NCI-H2081 treated with DMSO at 0.1 percent for 48 hours (cell line): Measurements from ENCODE around the gene ERC1.

Experiments used
- DNase-seq: peaks from one replicate; lab custom pipeline; 2025; lab: John Stamatoyannopoulos, UW

The ERC1 gene

DNA sequence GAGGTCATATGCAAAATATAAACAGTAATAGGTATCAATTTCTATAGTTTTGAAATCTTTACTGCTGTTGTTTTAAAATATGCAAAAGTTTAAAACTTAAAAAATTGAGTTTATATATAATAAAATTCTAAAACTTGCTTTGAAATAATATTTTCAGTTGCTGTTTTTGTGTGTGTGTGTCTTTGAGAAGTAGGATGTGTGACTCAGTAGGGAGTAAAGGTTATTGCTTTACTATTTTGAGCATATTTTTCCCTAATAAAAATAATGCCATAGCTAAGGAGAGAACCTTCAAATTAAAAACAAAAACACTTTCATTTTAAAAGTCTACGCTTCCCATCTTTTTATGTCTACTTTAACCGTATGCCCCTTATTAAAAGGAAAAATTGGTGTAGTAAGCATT lies 365.3 kb downstream of the ERC1 start:
- DNase-seq: no peak

DNA sequence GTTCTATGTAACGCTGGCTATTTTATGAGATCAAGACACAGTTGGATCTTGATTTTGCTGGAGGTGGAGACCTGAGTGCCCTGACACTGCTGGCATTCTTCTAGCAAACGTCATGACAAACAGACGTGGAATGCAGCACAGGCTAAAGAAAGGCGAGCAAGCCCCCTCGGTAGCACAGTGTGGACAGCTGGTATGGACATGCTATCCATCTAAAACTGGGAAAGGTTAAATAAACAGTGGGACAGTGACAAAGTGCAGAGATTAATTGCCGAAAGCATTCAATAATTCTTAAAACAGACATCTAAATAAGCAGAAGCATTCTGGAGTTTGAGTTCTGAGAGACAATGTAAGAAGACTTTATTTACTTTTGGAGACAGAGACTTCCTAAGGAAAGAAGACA lies 366.1 kb downstream of the ERC1 start:
- DNase-seq: no peak

DNA sequence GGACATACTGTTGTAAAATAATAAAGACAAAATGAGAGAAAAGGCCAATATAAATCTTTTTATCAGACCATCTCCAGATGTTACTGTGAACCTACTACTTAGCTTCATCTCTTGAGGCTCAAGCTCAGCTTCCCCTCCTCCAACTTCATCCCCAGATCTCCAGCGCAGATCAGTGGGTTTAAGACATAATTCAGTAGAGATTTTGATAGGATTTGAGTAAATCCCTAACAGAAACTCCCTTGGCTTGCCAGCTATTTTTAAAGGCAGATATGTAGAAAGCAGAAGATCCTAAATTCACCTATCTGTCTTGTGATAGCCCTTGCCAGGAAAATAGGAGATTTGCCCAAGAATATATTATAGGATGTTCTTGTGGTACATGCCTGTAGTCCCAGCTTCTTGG lies 366.7 kb downstream of the ERC1 start:
- no peak for DNase-seq

DNA sequence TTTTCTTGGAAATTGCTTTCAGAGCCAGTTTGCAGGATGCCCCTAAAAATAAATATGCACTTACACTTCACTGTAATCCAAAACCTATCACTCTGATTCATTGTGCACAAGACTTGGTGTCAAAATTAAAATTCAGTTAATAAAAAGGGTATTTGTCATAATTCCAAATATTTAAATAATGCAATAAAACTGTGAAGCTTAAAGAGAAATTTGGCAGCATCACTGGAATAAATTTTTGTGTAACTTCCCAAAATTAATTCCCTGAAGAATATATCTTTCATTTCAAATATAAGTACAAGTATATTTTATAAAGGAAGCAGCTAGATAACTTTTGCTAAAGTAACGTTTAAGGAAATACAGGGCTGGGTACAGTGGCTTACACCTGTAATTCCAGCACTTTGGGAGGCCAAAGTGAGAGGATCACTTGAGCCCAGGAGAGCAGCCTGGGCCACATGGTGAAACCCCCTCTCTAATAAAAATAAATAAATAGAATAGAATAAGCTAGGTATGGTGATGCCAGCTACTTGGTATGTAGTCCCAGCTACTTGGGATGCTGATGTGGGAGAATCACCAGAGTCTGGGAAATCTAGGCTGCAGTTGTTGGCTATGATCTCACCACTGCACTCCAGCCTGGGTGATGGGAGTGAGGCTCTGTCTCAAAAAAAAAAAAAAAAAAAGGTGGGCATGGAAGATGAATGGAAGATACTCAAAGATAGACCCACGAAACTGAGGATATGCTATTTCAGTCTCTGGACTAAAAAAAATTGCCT lies 369.6 kb downstream of the ERC1 start:
- no peak for DNase-seq

DNA sequence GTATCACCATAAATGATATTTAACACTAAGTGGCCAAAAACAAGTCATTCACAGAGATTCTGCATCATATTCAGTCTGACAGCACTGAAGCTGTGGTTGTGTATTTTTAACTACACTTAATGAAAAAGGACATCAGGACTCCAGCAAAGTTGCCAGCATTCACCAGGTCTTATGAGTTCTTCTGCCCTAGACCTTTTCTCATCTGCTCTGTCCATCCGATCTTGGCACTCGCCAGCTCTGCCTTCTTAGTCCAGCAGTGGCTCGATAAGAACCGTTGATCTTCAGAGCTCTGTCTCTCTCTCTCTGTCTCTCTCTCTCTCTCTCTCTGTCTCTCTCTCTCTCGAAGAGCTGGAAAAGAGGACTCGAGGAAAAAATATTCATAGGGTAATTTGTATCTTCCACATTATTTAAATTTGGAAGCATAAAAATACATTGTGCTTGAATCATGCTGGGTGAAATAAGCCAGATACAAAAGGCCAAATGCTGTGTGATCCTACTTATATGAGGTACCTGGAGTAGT lies 371.2 kb downstream of the ERC1 start:
- DNase-seq: no peak

DNA sequence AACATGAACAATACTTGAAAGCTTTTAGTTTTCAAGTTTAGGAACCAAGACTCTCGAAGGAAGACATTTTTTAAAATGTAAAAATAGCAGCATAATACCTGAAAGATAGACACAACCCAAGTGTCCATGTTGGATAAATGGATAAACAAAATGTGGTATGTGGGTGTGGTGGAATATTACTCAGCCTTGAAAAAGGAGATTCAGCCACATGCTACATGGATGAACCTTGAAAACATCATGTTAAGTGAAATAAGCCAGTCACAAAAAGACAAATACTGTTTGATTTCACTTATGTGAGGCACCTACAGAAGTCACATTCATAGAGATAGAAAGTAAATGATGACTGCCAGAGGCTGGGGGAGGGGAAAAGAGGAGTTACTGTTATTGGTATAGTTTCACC lies 374.7 kb downstream of the ERC1 start:
- no peak for DNase-seq

DNA sequence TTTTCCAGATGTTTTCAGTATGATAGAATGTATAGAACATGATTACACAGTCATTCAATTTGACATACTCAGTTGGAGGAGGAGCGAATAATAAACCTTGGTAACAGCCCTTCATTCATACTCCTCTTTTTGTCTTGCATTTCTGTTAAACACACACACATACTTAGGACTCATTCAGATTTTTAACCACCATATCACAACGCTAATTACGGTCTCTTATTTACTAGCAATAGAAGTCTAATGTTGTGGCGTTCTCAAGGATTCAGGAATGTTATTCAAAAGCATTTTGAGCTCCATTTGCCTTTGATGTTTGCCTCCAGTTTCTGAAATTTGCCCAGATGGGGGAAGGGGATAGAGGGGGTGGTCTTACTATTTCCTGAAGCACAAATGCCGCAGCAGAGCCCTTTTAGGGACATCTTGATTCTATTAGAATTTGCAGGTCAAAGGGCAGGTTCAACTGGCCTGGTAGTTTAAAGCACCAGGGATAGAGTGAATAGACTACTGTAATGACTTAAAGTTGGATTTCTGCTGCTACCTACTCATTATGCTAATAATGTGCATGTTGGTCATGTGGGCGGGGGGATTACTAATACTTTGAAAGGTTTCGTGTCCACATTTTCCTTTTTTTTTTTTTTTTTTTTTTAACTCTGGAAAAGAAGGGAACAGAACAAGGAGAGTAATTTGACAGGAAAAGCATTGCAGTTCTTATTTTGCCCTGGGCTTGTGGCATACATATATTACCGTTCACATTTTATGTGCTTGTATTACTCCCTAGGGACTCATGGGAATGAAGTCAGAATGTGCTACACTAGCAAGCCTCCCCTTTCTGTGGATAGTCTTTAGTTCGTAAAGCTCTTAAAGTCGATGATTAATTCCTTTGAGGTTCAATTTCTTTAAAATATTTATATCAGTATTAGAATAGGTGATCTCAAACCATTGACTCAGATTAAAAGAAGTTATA lies 376.6 kb downstream of the ERC1 start:
- no peak for DNase-seq

DNA sequence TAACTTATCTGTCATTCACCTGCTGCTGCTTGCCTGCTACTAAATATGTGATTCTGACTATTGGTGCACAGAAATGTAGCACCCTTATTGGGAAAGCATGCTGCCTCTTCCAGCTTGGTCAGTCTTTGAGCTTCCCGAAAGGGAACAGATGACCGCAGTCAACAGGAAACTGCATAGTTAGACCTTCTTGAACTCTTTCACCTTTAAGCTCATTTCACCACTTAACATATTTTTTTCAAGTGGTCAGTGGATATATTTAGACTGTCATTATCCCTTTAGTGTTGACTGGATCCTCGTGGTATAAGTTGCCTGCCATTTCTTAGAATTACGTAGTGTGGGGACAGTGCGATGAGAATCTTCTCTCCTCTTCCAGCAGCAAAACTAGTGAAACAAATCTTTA lies 378.4 kb downstream of the ERC1 start:
- no peak for DNase-seq

DNA sequence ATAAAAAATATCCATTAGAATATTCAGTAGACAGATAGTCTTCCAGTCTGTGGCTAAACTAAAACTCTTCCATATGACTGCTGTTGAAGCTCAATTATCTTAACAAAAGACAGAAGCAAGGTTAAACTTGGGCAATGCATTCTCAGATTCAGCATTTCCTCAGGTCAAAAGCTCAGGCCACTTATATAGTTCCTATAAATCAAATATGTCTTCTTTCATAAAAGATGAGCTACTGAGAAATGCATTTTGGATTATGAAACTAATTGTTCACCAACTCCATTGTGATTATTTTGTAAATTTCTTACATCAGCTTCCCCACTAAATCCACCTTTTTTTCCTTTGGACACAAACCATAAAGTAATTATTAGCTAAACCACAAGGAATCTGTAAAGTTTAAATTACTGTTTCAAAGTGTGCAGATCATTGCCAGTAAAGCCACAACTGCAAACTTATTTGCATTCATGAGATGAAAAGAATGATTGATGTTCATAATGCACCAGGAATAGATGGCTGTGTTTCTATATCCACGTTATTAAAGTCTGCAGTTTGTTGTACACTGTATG lies 379.0 kb downstream of the ERC1 start:
- no peak for DNase-seq

DNA sequence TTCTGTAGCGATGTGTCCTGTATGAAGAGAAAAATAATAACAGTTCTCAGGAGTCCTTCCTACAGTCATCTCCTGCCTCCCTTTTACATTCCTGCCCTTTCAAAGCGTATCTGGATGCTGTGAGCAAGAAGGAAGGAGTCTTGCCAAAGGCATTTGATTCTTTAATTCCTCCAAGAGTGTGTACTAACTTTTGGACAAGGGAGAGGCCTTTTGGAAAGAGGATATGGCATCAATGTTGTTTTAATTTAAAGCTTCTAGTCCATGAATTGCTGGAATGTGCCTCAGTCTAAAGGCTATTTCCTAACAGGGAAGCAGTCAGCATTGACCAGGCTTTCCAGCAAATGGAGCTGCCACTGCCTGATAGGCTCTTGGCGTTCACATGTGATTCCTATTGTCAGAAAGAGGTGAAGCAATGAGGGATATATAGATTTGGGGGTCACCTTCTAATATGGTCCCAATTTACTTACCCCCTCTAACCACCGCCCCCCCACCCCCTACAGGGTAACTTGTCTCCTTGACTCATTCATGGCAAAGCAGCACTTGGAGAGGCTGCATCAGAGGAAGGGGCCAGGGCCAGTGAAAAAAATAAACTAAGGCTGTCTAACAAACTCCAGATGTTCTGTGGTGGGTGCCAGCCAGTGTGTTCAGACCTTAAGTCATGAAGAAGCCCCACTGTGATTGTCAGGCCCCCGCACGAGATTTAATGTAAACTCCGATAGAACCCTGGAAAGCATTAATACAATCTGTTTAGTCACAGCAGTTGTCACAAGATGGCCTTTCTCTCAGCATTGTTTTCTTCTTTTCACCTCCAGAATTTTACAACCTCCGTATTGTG lies 383.1 kb downstream of the ERC1 start:
- DNase-seq: no peak

DNA sequence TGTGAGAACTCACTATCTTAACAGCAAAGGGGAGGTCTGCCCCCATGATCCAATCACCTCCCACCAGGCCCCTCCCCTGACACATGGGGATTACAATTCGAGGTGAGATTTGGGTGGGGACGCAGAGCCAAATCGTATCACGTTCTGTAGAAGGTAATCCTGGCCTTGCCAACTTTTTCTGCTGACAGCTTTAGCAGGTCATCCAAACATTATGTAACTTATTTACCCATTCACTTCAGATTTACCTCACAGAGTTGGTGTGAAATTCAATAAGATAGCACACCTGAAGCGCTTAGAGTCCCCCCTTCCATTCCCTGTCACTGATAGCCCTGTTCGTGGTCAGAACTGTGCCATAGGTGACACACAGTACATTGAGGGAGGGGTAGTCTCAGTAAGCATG lies 384.3 kb downstream of the ERC1 start:
- no peak for DNase-seq

DNA sequence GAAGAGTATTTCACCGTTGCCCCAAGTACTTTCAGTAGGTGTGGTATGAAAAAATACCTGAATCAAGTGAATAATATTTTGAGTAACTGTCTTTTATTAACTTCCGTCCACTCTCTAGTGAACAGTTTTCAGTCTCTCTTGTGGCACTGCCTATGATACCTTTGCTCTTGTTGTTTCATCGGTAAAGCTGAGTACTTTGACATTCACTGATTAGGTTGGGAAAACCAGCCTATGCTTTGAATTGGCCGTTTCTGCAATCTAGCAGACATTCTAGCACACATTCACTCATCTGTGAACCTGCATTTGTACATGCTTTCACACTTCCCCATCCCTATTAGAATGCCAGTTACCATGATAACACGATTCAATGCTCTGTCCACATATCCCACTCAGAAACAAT lies 386.1 kb downstream of the ERC1 start:
- no peak for DNase-seq

DNA sequence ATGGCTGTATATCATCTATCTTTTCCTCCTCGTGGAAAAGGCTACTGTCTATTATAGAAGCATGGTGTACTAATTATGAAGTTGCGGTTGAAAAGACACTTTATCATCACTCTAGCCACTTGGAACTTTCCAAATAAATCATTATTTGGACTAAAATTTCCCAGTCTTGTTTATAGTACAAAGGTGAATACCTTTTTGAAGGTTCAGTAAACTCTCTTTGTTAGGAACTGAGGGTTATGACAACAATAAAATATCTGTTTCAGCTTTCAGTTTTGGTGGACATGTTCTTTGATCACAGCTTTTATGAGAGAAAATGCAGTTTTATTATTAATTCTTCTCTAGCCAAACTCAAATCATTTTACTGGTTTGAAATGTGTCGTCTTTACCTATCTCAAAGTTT lies 386.7 kb downstream of the ERC1 start:
- no peak for DNase-seq

DNA sequence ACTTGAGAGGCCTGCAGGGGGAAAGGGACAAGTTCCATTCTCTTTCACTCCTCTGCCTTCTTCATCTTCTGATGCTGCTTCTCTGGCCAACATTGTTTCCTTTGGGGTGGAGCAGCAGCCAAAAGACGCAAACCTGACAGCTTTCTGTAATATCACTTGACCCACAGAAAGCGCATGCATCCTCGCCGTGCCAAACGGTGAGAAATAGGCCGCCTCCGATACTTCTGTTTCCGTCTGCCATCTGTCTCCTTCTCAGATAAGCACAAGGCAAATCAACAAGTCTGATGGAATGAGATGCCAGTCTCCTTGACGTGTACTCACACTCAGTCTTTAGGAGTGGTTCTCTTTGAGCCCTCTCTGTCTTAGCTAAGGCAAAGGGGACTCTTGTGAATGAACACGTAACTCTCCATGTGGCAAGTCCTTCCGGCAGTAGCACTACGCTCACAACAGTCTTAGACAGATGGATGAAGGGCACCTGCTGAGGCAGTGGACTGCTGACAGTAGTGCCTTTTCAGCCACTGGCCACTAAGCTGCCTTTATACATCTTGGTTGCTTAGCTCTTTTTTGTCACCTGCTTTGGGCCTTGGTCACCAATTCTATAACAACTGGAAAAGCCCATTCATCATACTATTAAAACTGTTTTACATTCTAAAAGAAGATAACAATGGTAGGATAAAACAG lies 389.3 kb downstream of the ERC1 start:
- DNase-seq: no peak

DNA sequence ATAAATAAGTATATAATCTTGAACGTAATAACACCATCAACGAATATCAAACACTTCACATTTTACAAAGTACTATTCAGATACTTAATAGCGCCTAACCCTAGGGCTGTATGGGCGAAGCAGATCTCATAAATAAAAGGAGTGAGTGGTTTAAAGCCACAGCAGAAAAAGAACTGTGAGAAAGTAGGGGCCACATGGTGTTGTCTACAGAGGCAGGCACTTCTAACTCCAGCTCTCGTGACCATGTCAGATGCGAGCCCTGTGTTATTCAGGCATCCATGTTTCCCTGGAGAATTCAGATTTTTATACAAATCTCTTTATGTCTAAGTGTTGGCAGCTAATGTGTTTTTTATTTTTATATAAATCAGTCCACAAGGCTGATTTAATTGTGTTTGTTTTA lies 391.1 kb downstream of the ERC1 start:
- no peak for DNase-seq

DNA sequence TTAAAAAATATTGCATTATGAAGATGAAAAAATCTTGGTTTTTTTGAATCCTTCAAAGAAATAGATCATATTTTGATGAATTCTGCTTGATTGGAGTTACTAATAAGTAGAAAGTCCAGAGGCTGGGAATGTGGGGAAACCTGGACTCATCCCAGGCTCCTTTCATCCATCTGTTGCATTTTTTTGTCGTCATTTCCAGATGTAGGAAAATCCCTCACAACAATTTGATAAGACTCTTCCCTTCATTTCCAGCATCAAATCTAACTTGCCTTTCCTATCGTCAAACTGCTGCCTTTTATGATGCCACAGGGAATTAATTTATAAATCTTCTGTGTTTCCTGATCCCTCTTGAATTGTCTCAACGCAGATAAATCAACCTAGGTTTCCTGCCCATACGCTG lies 391.8 kb downstream of the ERC1 start:
- DNase-seq: no peak

DNA sequence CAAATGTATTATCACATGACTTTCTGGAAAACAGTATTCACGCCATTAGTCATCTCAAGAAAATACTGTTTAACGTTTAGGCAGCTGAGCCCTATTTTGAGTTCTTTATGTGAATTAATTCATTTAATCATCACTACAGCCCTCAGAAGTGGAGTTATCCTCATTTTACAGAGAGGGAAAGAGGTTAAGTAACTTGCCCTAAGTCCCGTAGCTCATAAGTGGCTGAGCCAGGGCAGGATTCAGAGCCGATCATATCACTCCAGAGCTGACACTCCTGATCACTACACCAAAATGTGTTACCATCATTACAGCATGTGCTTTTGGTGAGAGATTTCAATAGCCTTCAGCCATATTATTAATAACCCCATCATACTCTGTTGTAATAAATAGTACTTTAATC lies 392.7 kb downstream of the ERC1 start:
- DNase-seq: no peak

DNA sequence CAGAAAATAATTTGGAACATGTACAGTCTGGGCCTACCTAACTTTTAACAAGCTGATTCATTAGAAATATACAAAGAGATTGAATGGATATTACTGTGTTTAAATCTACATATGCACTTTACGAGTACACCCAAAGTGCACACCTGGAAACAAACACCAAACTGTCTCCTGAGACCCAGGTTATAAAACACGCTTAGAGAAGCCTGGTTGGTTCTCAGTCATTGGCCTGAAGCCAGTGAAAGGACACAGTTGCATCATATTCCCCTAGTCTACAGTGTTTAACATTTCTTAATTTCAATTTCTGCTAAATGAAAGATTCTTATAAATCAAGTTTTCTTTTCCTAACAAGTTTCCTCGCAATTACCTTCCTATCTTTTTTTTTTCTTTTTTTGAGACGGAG lies 393.9 kb downstream of the ERC1 start:
- no peak for DNase-seq

DNA sequence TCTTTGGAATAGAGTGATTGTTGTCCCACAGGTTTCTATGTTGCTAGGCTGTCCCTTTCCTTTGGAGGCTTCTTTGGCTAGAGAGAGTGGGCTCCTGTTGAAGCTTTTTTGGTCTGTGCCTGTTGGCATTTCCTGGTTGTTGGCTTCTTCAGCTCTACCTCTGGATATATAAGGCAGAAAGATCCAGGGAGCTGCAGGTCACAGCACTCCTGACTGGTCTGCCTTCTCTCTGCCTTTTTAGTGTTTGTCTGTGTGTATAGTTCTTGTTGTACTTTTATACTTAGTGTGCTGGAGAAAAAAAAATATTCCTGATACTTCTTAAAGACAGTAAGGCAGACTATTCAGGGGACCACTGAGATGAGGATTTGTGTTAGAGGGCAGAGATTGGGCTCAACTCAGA lies 400.7 kb downstream of the ERC1 start:
- DNase-seq: no peak

DNA sequence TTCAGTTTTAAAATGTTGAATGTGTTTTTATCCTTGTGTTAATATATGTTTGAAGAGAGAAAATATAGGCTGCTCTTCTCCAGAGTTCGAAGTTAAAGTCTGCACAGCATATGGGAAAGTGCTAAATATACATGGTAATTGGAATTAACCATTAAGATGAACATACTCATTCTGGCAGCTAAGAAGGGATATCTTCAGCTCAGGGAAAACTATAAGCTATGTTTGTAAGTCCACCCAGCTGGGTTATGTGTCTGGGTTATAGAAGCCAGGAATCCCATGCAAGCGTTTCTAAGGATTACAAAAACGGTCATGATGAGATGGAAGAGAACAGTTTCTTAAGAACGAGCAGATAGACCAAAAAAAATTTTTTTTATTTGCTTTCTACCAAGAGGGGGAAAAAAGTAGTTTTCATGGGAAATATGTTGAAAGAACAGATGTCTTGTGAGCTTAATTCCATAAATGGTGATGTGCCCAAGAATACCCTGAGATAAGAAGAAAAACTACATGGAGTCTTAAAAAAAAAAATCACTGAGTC lies 404.5 kb downstream of the ERC1 start:
- no peak for DNase-seq

DNA sequence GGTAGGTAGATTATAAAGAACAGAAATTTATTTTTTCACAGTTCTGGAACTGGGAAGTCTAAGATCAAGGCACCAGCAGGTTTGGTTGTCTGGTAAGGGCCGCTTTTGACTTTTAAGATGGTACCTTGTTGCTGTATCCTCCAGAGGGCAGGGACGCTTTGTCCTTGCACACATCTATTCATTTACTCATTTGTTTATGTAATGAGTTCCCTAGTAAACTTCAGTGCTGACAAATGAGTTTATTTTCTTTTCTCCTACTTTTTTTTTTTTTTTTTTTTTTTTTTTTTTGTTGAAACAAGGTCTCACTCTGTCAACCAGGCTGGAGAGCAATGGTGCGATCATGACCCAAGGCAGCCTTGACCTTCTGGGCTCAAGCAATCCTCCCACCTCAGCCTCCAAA lies 407.6 kb downstream of the ERC1 start:
- DNase-seq: no peak
